GM19468 (cell line): Measurements from ENCODE around the gene UFSP2.
"Not testable (repeated sequence)": the region's sequence is repeated elsewhere in the genome, so short reads cannot be mapped to it uniquely, and the experiment has no call there.

Experiments used
- ATAC-seq: cut with Tn5 transposase; IDR thresholded peaks from one replicate; pipeline ENCODE4 v1.9.1; 2021; ENCODE audit warnings: mild to moderate bottlenecking, moderate library complexity, moderate number of reproducible peaks; ENCODE audit not compliant: unreplicated experiment; ENCODE audit errors: extremely low read depth

The UFSP2 gene

GRCh38 chr4:185387957-185388356 is 37.8 kb downstream of the UFSP2 start:
- ATAC-seq = no peak

DNA sequence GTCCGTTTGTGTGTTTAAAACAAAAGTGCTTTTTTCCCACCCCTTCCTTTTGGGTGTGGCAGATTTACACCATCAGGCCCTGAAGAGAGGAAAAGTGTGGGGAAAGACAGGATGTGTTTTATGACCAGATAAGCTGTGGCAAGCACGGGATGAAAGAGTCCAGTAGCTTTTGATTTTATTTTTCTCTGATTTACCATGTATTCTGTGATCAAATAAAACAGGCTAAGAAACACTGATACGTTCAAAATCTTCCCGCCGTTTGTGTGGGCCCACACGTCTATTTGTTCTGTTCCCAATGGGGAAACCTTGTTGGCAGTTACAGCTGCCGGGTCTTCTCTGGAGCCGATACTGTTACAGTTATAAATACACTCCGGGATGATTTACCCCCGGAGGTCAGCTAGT is 40.8 kb downstream of the UFSP2 start:
- no peak for ATAC-seq

DNA sequence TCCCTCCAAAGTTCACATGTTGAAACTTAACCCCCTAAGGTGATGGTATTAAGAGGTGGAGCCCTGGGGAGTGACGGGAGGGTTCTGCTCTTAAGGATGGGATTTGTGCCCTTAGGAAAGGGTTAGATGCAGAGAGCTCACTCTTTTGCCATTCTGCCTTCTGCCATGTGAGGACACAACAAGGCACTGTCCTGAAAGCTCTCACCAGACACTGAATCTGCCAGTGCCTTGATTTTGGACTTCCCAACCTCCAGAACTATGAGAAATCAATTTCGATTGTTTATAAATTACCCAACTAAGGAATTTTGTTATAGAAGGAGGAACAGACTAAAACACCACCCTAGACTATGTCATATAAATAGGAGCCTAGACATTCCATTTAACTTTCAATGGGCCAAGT is 41.7 kb downstream of the UFSP2 start:
- ATAC-seq = no peak

DNA sequence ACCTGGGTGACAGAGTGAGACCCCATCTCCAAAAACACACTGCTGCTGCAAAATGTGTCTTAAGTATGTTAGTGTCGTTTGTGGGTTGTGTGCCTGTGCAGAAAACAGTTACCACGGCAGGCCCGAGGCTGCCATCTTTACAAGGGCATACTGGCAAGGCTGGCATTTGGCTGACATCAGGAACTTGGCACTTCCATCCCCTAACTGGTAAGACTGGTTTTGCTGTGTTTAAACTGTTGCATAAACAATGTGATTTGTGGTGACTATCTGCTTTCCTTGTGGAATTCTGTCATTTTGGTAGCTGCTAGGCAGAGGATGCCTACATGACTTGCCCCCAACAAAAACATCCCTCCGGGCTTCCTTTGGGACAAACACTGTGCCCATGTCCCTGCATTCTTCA is 42.3 kb downstream of the UFSP2 start:
- ATAC-seq = no peak

GRCh38 chr4:185382754-185383153 is 43.0 kb downstream of the UFSP2 start:
- ATAC-seq = no peak

DNA sequence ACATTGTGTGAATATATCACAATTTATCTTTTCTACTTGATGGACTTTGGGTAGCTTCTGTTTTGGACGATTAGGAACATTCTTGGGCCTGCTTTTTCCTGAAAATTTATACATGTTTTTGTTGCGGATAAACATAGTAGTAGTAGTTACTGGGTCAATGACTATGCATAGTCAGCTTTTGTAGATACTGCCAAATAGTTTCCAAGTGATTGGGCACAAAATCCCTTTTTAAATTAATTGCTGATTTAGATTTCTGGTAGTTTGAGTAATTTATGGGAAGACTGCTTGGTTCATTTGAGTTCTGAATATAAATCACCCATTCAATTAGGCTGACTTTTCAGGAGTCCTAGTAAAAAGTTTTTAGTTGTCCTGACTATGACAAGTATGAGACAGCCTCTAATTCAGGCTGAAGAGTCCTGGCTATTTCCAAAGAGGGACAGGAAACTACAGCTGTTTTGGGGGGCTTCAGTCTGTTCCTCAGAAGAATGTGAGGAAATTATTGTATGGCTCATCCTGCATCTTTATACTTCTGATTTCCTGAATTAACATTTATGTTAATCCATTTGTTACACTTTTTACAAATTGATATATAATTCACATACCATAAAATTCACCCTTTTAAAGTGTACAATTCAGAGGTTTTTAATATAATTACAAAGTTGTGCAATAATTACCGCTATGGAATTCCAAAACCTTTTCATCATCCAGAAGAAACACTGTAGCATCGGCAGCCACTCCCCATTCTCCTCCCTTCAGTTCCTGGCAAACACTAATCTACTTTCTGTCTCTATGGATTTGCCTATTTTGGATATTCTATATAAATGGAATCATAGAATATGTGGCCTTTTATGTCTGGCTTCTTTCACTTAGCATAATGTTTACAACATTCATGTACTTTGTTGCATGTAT is 44.2 kb downstream of the UFSP2 start:
- no peak for ATAC-seq

DNA sequence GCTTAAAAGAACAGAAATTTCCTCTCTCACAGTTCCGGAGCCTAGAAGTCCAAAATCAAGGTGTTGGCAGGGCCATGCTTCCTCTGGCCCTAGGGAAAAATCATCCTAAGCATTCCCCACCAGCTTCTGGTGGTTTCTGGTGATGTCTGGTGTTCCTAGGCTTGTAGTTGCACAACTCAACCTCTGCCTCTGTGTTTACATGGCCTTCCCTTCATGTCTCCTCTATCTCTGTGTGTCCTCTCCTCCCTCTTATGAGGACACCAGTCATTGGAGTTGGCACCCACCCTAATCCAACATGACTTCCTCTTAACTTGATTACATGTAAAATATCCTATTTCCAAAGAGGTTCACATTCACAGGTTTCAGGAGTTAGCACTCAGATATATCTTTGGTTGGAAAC is 45.4 kb downstream of the UFSP2 start:
- ATAC-seq = no peak

- no peak for ATAC-seq
Measured at GRCh38 chr4:185379326-185380295, 46.2 kb downstream of the UFSP2 start.

- no peak for ATAC-seq
Measured at GRCh38 chr4:185378264-185378663, 47.5 kb downstream of the UFSP2 start.

DNA sequence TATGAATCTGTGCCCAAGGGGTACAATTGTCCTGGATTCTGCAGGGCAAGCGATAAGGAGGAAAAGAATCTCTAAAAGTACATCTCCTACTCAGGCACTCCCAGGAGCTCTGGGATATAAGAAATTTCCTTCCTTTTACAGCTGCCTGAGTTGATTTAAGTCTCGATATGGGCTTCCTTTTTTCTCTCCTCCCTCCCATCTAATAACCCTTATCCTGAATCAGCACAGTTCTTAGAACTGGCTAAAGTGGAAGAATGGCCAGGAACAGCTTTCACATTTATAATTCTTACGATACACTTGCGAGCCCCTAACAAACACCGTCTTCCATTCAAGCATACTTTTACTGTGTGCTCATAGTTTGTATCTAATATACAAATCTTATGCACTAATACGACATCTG is 51.2 kb downstream of the UFSP2 start:
- ATAC-seq = no peak

GRCh38 chr4:185374027-185374426 is 51.7 kb downstream of the UFSP2 start:
- no peak for ATAC-seq

DNA sequence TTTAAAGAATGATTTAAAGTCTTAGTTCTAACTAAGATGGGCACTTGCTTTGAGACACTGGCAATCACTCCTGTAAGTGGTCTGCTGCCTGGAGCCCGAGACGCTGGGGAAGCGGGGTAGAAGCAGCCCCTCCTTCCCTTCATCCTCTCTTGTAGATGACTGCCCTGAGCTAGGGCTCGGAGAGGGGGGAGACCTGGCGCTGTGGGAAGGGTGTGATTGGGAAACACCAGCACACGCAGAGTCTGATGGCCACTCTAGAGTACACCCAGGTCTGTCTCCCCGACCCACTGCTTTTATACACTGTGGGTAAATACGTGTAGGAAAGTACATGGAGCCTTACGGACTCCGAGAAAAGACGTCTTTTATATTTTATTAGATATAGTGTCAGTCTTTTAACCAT is 54.1 kb downstream of the UFSP2 start:
- ATAC-seq = no peak

- ATAC-seq = no peak
Measured at GRCh38 chr4:185370268-185370949, 55.4 kb downstream of the UFSP2 start.

GRCh38 chr4:185369731-185370130 is 56.0 kb downstream of the UFSP2 start:
- no peak for ATAC-seq

DNA sequence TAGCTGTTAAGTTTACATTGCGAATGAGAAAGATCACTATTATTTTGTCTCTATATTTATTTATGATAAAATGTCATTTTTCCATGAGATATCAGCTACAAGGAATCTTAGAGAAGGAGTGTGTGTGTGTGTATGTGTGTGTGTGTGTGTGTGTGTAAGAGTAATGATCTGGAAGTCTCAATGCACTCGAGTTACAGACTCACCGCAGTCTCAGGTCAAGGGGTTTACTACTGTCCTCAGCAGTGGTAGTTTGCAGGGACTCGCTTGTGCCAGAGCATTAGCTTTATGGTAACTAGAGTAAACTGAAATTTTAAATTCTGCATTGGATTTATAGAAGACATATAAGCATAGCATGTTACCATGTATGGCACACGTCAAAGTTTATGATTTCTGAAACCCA is 60.9 kb downstream of the UFSP2 start:
- ATAC-seq = no peak

DNA sequence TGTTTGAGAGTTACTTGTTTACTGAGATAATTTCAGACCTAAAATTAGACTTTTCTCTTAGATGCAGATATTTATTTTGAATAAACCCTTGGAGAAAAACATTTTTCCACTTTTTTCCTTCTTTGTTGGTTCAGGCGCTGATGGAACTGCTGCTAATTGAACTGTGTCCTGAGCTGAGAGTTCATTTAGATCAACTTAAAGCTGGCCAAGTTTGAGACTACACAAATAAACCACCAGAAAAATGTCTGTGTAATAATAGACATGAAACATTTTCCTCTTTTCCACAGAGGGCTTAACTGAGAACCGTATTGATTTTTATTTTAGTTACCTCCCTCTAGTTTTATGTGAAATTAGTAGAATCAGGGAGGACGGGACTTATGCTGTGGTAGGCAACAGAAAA is 62.5 kb downstream of the UFSP2 start:
- ATAC-seq = no peak

GRCh38 chr4:185362570-185362969 is 63.2 kb downstream of the UFSP2 start:
- not testable (repeated sequence) for ATAC-seq

GRCh38 chr4:185361872-185362271 is 63.9 kb downstream of the UFSP2 start:
- no peak for ATAC-seq

- ATAC-seq = no peak
Measured at GRCh38 chr4:185359767-185360446, 65.9 kb downstream of the UFSP2 start.

GRCh38 chr4:185358959-185359358 is 66.8 kb downstream of the UFSP2 start:
- ATAC-seq = no peak
